ENCODE results near the gene LPCAT1.

DNA sequence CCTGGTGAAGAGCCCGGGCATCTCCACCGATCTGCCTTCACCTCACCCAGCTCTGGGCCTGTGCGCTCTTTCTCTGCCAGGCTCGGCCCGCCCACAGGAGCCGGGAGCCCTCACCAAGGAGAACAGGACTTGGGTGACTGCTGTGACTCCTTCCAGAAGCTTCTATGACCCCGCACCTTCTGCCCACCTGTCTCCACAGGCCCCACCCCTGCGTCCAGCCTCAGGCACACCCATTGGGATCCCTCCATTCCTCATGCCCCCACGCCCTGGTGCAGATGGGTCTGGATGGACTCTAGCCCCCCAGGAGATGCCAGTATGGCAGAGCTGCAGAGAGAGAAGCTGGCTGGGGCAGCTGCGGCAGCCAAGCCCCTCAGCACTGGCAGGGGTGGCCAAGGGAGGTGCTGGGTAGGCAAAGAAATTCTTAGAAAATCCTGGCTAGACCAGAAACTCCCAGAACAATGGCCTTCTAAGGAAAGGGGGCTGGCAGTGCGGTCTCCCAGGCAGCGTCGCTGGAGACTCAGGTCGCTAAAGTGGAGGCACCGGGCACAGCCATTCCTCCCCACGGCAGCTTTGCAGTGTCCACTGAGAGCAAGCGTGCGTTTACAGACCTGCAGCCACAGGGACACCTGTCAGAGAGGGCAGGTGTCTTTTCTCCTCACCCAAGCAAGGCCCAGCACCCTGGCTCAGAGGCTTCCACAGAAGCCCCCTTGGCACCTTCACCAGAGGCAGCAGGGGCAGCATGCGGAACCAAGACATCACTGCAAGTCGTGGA, 17.3 kb downstream of the LPCAT1 start:
- TF ChIP-seq CTCF (IDR thresholded peaks at IDR 0.05) (no peak), EP300 (IDR thresholded peaks at IDR 0.05) (no peak)

Measured in tibial nerve (tissue), 4 donors.